Caco-2 (cell line): ENCODE data around the gene MRPS18B. TPM values are rescaled to one million over a fixed set of nuclear protein-coding genes. Genes with fewer than 3 reads are reported as not detected.

Experiments used
- BruUV-seq: library from RNA; stranded (reverse); fragments of 400-500 nt; replicated peaks from 2 replicates; lab custom pipeline; 2021; lab: Mats Ljungman, UMichigan
- CTCF ChIA-PET: fragments of 300-600 bp; sonication (Branson Sonifier 250); formaldehyde crosslinking; loops from one replicate; lab custom pipeline; 2022; ENCODE audit warnings: antibody characterized with exemption; lab: Charles Lee
- POLR2A ChIA-PET: fragments of 300-600 bp; sonication (Branson Sonifier 250); formaldehyde crosslinking; loops from one replicate; lab custom pipeline; 2022; ENCODE audit warnings: antibody characterized with exemption; lab: Charles Lee
- DNase-seq, 2 experiments: peaks; one replicate each; pipeline versions ENCODE4 v3.0.0 to v3.0.0-alpha.2; 2020 to 2022
- H3K27me3 ChIP-seq: replicated peaks from 2 replicates; pipeline ENCODE4 v1.6.0; 2011; ENCODE audit warnings: low read length; ENCODE audit not compliant: control insufficient read depth, insufficient read depth
- H3K36me3 ChIP-seq: 2 replicates; pipeline ENCODE4 v1.5.1; 2011; ENCODE audit warnings: low read length; ENCODE audit not compliant: control insufficient read depth, insufficient read depth
- H3K4me1 ChIP-seq: fragments of 250-450 bp; sonication (Bioruptor Pico); 2 replicates; pipeline ENCODE4 v1.5.1; 2020; ENCODE audit warnings: mild to moderate bottlenecking
- H3K4me3 ChIP-seq: 2 replicates; pipeline ENCODE4 v1.5.1; 2011; ENCODE audit warnings: low read depth, mild to moderate bottlenecking, control low read depth, low read length
- H3K9me3 ChIP-seq: fragments of 250-450 bp; sonication (Bioruptor Pico); 2 replicates; pipeline ENCODE4 v1.5.1; 2020; ENCODE audit warnings: mild to moderate bottlenecking, moderate library complexity
- H3K27ac Mint-ChIP-seq: one replicate; pipeline ENCODE4 v1.8.0; 2022; ENCODE audit warnings: mixed read lengths; ENCODE audit not compliant: unreplicated experiment
- H3K27me3 Mint-ChIP-seq: one replicate; pipeline ENCODE4 v1.8.0; 2022; ENCODE audit warnings: mixed read lengths; ENCODE audit not compliant: insufficient read depth, unreplicated experiment
- H3K36me3 Mint-ChIP-seq: one replicate; pipeline ENCODE4 v1.8.0; 2022; ENCODE audit warnings: mild to moderate bottlenecking, mixed read lengths; ENCODE audit not compliant: insufficient read depth, unreplicated experiment
- H3K4me1 Mint-ChIP-seq: one replicate; pipeline ENCODE4 v1.8.0; 2022; ENCODE audit warnings: low read depth, mixed read lengths; ENCODE audit not compliant: unreplicated experiment
- H3K4me3 Mint-ChIP-seq: one replicate; pipeline ENCODE4 v1.8.0; 2022; ENCODE audit warnings: mild to moderate bottlenecking, moderate library complexity, mixed read lengths; ENCODE audit not compliant: unreplicated experiment
- H3K9me3 Mint-ChIP-seq: one replicate; pipeline ENCODE4 v1.8.0; 2022; ENCODE audit warnings: mixed read lengths; ENCODE audit not compliant: unreplicated experiment
- CTCF ChIP-seq, 2 experiments: fragments of 200-600 bp in 1 of 2; IDR thresholded peaks; 1 replicate in 1 of 2; 2 replicates in 1 of 2; pipeline versions ENCODE4 v1.5.1 to v1.8.0; 2011 to 2022; ENCODE audit warnings: antibody characterized with exemption in 1 of 2, control low read depth in 1 of 2, inconsistent platforms in 1 of 2, low read depth in 1 of 2, low read length in 1 of 2, mild to moderate bottlenecking in 1 of 2, moderate library complexity in 1 of 2; ENCODE audit not compliant: insufficient read depth in 1 of 2, severe bottlenecking in 1 of 2, unreplicated experiment in 1 of 2
- intact Hi-C: fragments of 100-400 bp; cut with micrococcal nuclease; formaldehyde crosslinking; loops from one replicate; pipeline ENCODE4 v1.10.0; 2022; ENCODE audit not compliant: unreplicated experiment
- total RNA-seq: library from RNA; stranded (reverse); gene quantifications from 2 replicates; pipeline ENCODE4 v1.2.3, GENCODE V29; 2022

MRPS18B gene
- total RNA-seq, 1 experiment from 2014 or later: 62.6 TPM

GRCh38 chr6:30618270-30618797 is 694 bp downstream of the MRPS18B start:
- H3K4me3 Mint-ChIP-seq: peak overlapping the region; percentile 78
- peak overlapping the region; percentile 45 for H3K4me3 ChIP-seq
- ChIA-PET CTCF (interaction anchor here (0.7 kb wide), 1 partner anchor 54 kb away, joined by 3 read pairs; the partner anchor contains the start of gene DHX16), POLR2A (interaction anchor here (0.6 to 1.3 kb wide), 3 partner anchors 8 to 99 kb away, joined by 3 to 4 read pairs (median 3); partner anchors contain the start of genes ABCF1 and MDC1)
- H3K9me3 ChIP-seq: no peaks in the 10 kb centered on the region
- intact Hi-C loops: no loop called here
- H3K27me3 Mint-ChIP-seq: peaks cover 6% of the 10 kb centered on the region
- no TSS peak for BruUV-seq
- no peaks in the 10 kb centered on the region for H3K4me1 ChIP-seq
- H3K27ac Mint-ChIP-seq: peak overlapping the region; percentile 96
- no peak for DNase-seq
- H3K4me1 Mint-ChIP-seq: peaks cover 20% of the 10 kb centered on the region
- H3K9me3 Mint-ChIP-seq: no peaks in the 10 kb centered on the region
- TF ChIP-seq CTCF (IDR thresholded peaks at IDR 0.05; ENCODE audit: insufficient read depth in 1 of 2, low read depth in 1 of 2, low read length in 1 of 2, severe bottlenecking in 1 of 2, unreplicated experiment in 1 of 2): no peak
- H3K27me3 ChIP-seq: no peaks in the 10 kb centered on the region
- H3K36me3 Mint-ChIP-seq: peaks cover 85% of the 10 kb centered on the region
- H3K36me3 ChIP-seq: peaks cover 2% of the 10 kb centered on the region; the same call in 1 of the 2 replicates

- H3K4me3 Mint-ChIP-seq: peak overlapping the region; percentile 78
- H3K4me3 ChIP-seq: no peak overlapping the region
- intact Hi-C loops: no loop called here
- no peak for TF ChIP-seq CTCF (IDR thresholded peaks at IDR 0.05; ENCODE audit: insufficient read depth in 1 of 2, low read depth in 1 of 2, low read length in 1 of 2, severe bottlenecking in 1 of 2, unreplicated experiment in 1 of 2)
- H3K4me1 ChIP-seq: no peaks in the 10 kb centered on the region
- POLR2A ChIA-PET: no interaction called here
- H3K36me3 ChIP-seq: peaks cover 2% of the 10 kb centered on the region; the same call in 1 of the 2 replicates
- no peaks in the 10 kb centered on the region for H3K9me3 Mint-ChIP-seq
- H3K27ac Mint-ChIP-seq: no peak overlapping the region
- BruUV-seq: no TSS peak
- H3K9me3 ChIP-seq: no peaks in the 10 kb centered on the region
- H3K27me3 ChIP-seq: no peaks in the 10 kb centered on the region
- peaks cover 13% of the 10 kb centered on the region for H3K4me1 Mint-ChIP-seq
- DNase-seq: no peak
- H3K36me3 Mint-ChIP-seq: peaks cover 73% of the 10 kb centered on the region
- CTCF ChIA-PET: no interaction called here
- H3K27me3 Mint-ChIP-seq: peaks cover 6% of the 10 kb centered on the region
These were observed 1.9 kb downstream of the MRPS18B start for GRCh38 chr6:30619561-30619960.

DNA sequence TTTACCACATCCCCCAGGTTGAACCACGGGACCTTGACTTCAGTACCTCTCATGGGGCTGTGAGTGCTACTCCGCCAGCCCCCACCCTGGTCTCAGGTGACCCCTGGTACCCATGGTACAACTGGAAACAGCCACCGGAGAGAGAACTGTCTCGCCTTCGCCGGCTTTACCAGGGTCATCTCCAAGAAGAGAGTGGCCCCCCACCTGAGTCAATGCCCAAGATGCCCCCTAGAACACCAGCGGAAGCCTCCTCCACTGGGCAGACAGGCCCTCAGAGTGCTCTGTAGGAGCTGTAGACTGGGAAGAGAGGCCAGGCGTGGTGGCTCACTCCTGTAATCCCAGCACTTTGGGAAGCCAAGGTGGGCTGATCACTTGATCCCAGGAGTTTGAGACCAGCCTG is 7.9 kb downstream of the MRPS18B start:
- Mint-ChIP-seq H3K27me3 (no peaks in the 10 kb centered on the region), H3K9me3 (no peaks in the 10 kb centered on the region), H3K36me3 (peaks cover 80% of the 10 kb centered on the region), H3K4me1 (peaks cover 14% of the 10 kb centered on the region), H3K27ac (peak overlapping the region; percentile 97), H3K4me3 (peak overlapping the region; percentile 84)
- no peak for DNase-seq
- no TSS peak for BruUV-seq
- Histone ChIP-seq H3K9me3 (no peaks in the 10 kb centered on the region), H3K36me3 (peaks cover 2% of the 10 kb centered on the region; the same call in 1 of the 2 replicates), H3K27me3 (no peaks in the 10 kb centered on the region), H3K4me1 (peaks cover 5% of the 10 kb centered on the region; the same call in 1 of the 2 replicates), H3K4me3 (no peak overlapping the region)
- ChIA-PET POLR2A (no interaction called here), CTCF (interaction anchor here (0.6 to 0.7 kb wide), 2 partner anchors 15 to 383 kb away, joined by 3 to 9 read pairs; no protein-coding TSS in a partner anchor)
- intact Hi-C loops: no loop called here
- no peak for TF ChIP-seq CTCF (IDR thresholded peaks at IDR 0.05; ENCODE audit: insufficient read depth in 1 of 2, low read depth in 1 of 2, low read length in 1 of 2, severe bottlenecking in 1 of 2, unreplicated experiment in 1 of 2)
